K562 (cell line): ENCODE measurements around the gene KIAA0825. TPM values are rescaled to one million over a fixed set of nuclear protein-coding genes. Genes with fewer than 3 reads are reported as not detected.
A peak's percentile ranks its signal among the peaks of the same experiment; 100 is the strongest.

ENCODE experiments used
- ATAC-seq: fragments of 200-7000 bp; cut with Tn5 transposase; 3 replicates; pipeline ENCODE4 v1.9.1; 2020; ENCODE audit warnings: moderate library complexity
- BruUV-seq: library from RNA; stranded (reverse); fragments of 400-500 nt; replicated peaks from 2 replicates; lab custom pipeline; 2021; lab: Mats Ljungman, UMichigan
- CTCF ChIA-PET: fragments of 300-600 bp; formaldehyde crosslinking; extraction: SDS; loops from one replicate; lab custom pipeline; 2021; ENCODE audit warnings: low intra/inter-chr PET ratio; lab: Yijun Ruan, JAX
- POLR2A ChIA-PET: fragments of 300-600, 350-650 bp; sonication (Branson Sonifier 250); formaldehyde crosslinking; extraction: SDS; loops from one replicate; lab custom pipeline; 2021; ENCODE audit warnings: antibody characterized with exemption, inconsistent platforms; lab: Yijun Ruan, JAX
- DNase-seq, 4 experiments: peaks; one replicate each; pipeline versions ENCODE4 v3.0.0 to v3.0.0-alpha.2; 2011 to 2018; ENCODE audit warnings: low spot score in 3 of 4, mixed read lengths in 3 of 4; ENCODE audit errors: extremely low read depth in 1 of 4
- FAIRE-seq: peaks from 2 replicates; lab custom pipeline; 2011; peaks lifted over from hg19 to GRCh38; lab: Jason Lieb, UNC
- H2AFZ ChIP-seq: 2 replicates; pipeline ENCODE4 v1.6.0; 2011; ENCODE audit warnings: low read depth, low read length, control low read depth, inconsistent platforms
- H3K27ac ChIP-seq: fragments of 200-600 bp; 3 replicates; pipeline ENCODE4 v1.8.0; 2011; ENCODE audit warnings: low read depth, mild to moderate bottlenecking, control low read depth, inconsistent platforms, low read length, moderate library complexity, mixed read lengths; ENCODE audit errors: extremely low read depth
- H3K27me3 ChIP-seq, 2 experiments: fragments of 300-600 bp in 1 of 2; 2 replicates in 1 of 2; 3 replicates in 1 of 2; pipeline versions ENCODE4 v1.6.0 to v1.8.0; 2011; ENCODE audit warnings: inconsistent platforms in 2 of 2, low read length in 2 of 2, mild to moderate bottlenecking in 1 of 2, mixed read lengths in 1 of 2, moderate library complexity in 1 of 2; ENCODE audit not compliant: control insufficient read depth in 2 of 2, insufficient read depth in 2 of 2
- H3K36me3 ChIP-seq: fragments of 300-600 bp; 3 replicates; pipeline ENCODE4 v1.8.0; 2011; ENCODE audit warnings: mild to moderate bottlenecking, low read length, inconsistent platforms; ENCODE audit not compliant: control insufficient read depth, insufficient read depth
- H3K4me1 ChIP-seq, 2 experiments: fragments of 200-600 bp in 1 of 2; replicated peaks in 1 of 2; 2 replicates in 1 of 2; 3 replicates in 1 of 2; pipeline versions ENCODE4 v1.5.1 to v1.8.0; 2011; ENCODE audit warnings: inconsistent platforms in 2 of 2, low read length in 2 of 2, mild to moderate bottlenecking in 1 of 2, mixed read lengths in 1 of 2, moderate library complexity in 1 of 2; ENCODE audit not compliant: control insufficient read depth in 2 of 2, insufficient read depth in 2 of 2
- H3K4me2 ChIP-seq: 2 replicates; pipeline ENCODE4 v1.6.1; 2011; ENCODE audit warnings: low read length, control low read depth, inconsistent platforms, mixed read lengths; ENCODE audit not compliant: insufficient read depth
- H3K4me3 ChIP-seq: fragments of 200-600 bp; sonication (generic), shearing (Covaris generic); 2 replicates; pipeline ENCODE4 v1.5.1; 2016; ENCODE audit warnings: control low read depth, inconsistent platforms
- H3K79me2 ChIP-seq: fragments of 200-600 bp; 3 replicates; pipeline ENCODE4 v1.8.0; 2011; ENCODE audit warnings: low read length, inconsistent platforms; ENCODE audit not compliant: control insufficient read depth, insufficient read depth
- H3K9ac ChIP-seq, 2 experiments: 2 replicates each; pipeline versions ENCODE4 v1.6.0 to v1.6.1; 2011; ENCODE audit warnings: low read depth in 2 of 2, low read length in 2 of 2, control low read depth in 1 of 2, inconsistent platforms in 1 of 2, mild to moderate bottlenecking in 1 of 2, mixed read lengths in 1 of 2; ENCODE audit not compliant: insufficient read depth in 1 of 2
- H3K9me1 ChIP-seq: one replicate; pipeline ENCODE4 v1.6.0; 2011; ENCODE audit warnings: inconsistent platforms, mild to moderate bottlenecking, low read length, moderate library complexity; ENCODE audit not compliant: control insufficient read depth, insufficient read depth
- H3K9me3 ChIP-seq: replicated peaks from 2 replicates; pipeline ENCODE4 v1.5.1; 2011; ENCODE audit warnings: low read depth, low read length, inconsistent platforms; ENCODE audit not compliant: control insufficient read depth, insufficient read depth
- H4K20me1 ChIP-seq: replicated peaks from 2 replicates; pipeline ENCODE4 v1.6.1; 2011; ENCODE audit warnings: low read length, inconsistent platforms, mixed read lengths; ENCODE audit not compliant: control insufficient read depth, insufficient read depth
- BACH1 ChIP-seq: fragments of 200-800 bp; sonication (Bioruptor generic); IDR thresholded peaks from 2 replicates; pipeline ENCODE4 v1.6.1; 2016; ENCODE audit warnings: missing genetic modification characterization, missing compliant biosample characterization
- CBX8 ChIP-seq: fragments of 200-600 bp; sonication (generic); IDR thresholded peaks from 2 replicates; pipeline ENCODE4 v1.6.1; 2012; ENCODE audit warnings: borderline replicate concordance, mixed run types, low read depth, mild to moderate bottlenecking, moderate library complexity, mixed read lengths, low read length, control low read depth, inconsistent platforms; ENCODE audit not compliant: poor library complexity, severe bottlenecking; ENCODE audit errors: extremely low read depth
- CHD1 ChIP-seq: fragments of 200-600 bp; sonication (generic); IDR thresholded peaks from one replicate; pipeline ENCODE4 v1.6.1; 2012; ENCODE audit warnings: mild to moderate bottlenecking, moderate library complexity, low read length, inconsistent platforms
- CHD2 ChIP-seq: IDR thresholded peaks from 2 replicates; pipeline ENCODE4 v1.6.1; 2011; ENCODE audit warnings: low read depth, low read length
- ELF2 ChIP-seq: fragments of 250-450 bp; sonication (Bioruptor Pico); IDR thresholded peaks from 2 replicates; pipeline ENCODE4 v1.5.0; 2021; ENCODE audit warnings: mild to moderate bottlenecking
- NEUROD1 ChIP-seq: fragments of 150-350 bp; IDR thresholded peaks from 2 replicates; pipeline ENCODE4 v1.6.1; 2014; ENCODE audit warnings: borderline replicate concordance, low read length, low read depth; ENCODE audit not compliant: partially characterized antibody
- ZC3H8 ChIP-seq: fragments of 450-650 bp; IDR thresholded peaks from 2 replicates; pipeline ENCODE4 v1.6.1; 2017
- ZFP36 ChIP-seq: fragments of 150-350 bp; IDR thresholded peaks from 2 replicates; pipeline ENCODE4 v1.6.1; 2018; ENCODE audit warnings: low read length, low read depth; ENCODE audit not compliant: partially characterized antibody
- ZNF384 ChIP-seq: IDR thresholded peaks from 2 replicates; pipeline ENCODE4 v1.6.1; 2012; ENCODE audit warnings: low read depth, low read length, improper control_type of control experiment
- WGBS: fragments of 100-300 bp; shearing (Covaris generic); methylation state at CpG from one replicate; pipeline ENCODE4 v1.1.6; 2016; ENCODE audit warnings: low coverage, mixed read lengths; ENCODE audit not compliant: insufficient coverage; ENCODE audit errors: missing lambda C conversion rate; 5-methylcytosine and 5-hydroxymethylcytosine counted together
- in situ Hi-C: fragments of 300-500 bp; cut with MboI; formaldehyde crosslinking; loops from 4 replicates; pipeline ENCODE4 v1.15.0; 2018; ENCODE audit warnings: inconsistent platforms, mixed read lengths
- intact Hi-C: fragments of 100-400 bp; cut with micrococcal nuclease; formaldehyde crosslinking; loops from 2 replicates; pipeline ENCODE4 v1.14.2; 2022
- polyA plus RNA-seq, 8 experiments: library from polyadenylated mRNA; depleted of rRNA in 4 of 8; stranded (reverse) in 5 of 8; unstranded in 3 of 8; fragments of >200 nt; fragmentation: Nextera tagmentation in 2 of 8; fragmentation: Illumina TruSeq in 1 of 8; extraction: Ambion mirVana in 2 of 8; extraction: Trizol in 1 of 8; gene quantifications; 2 replicates each; pipeline versions ENCODE4 v1.2.1 to v1.2.3, GENCODE V29; 2011 to 2014; ENCODE audit warnings: inconsistent platforms in 1 of 8, missing spikeins in 1 of 8
- total RNA-seq, 7 experiments: library from RNA; depleted of rRNA in 6 of 7; stranded (reverse); fragments of >200 nt in 6 of 7; fragmentation: Illumina TruSeq in 2 of 7; extraction: Trizol in 2 of 7; gene quantifications; 2 replicates each; pipeline versions ENCODE4 v1.2.1 to v1.2.3, GENCODE V29; 2011 to 2021; ENCODE audit warnings: low replicate concordance in 1 of 7
- TF ChIP-seq, protein P1 (sequence below), 2 experiments: IDR thresholded peaks in 1 of 2; conservative IDR thresholded peaks in 1 of 2; 2 replicates each; pipeline ENCODE4 v1.6.1; 2016; ENCODE audit warnings: low read depth in 2 of 2, mild to moderate bottlenecking in 1 of 2, missing compliant biosample characterization in 1 of 2, missing genetic modification characterization in 1 of 2, moderate library complexity in 1 of 2
- TF ChIP-seq, protein P2 (sequence below): sonication (generic); formaldehyde crosslinking; IDR thresholded peaks from 2 replicates; pipeline ENCODE4 v1.9.0; 2022; ENCODE audit warnings: mild to moderate bottlenecking, missing genetic modification reagents

Gene KIAA0825
- total and polyA plus RNA-seq, 9 of the 15 experiments (the other 6 are each of a cell fraction or from before 2014, with no cell fraction given): 0.05 to 0.36 (median 0.16) TPM; not detected in 1

DNA sequence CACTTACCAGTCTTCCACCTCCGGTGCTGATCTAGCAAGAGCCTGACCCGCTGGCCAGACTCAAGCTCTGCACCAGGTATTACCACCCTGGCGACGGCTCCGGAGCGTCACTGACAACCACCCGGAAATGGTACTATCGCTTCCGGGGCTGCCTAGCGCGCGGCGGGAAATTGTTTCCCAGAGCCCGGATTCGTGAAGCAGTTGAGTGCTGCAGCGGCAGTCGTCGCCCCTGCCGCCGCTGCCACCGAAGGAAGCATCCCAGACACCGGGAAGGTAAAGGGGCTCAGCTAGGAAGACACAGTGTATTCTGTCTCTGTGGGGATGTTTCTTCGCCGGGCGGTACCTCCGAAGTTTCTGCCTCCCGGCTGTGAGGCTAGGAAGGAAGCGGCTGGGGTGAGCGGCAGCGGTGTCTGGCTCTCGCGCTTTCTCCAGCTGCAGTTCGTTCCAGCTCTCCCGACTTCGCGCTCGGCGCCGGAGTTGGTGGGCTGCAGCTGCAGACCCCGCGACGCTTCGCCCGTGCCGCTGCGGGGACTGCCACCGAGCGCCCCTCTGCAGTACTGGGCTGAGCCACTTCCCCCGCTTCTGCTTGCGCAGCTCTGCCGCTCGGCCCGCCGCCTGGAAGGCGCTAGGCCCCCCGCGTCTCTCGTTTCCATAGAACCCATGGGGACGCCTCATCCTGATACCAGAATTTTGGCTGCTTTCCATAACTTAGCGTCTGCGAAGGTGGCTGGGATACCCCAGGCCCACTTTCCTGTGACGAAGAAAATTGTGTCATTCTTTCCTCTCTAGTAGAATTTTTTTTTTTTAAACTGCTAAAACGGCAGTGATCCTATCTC is at the start of gene KIAA0825, which contains the start of gene SLF1 (continued):
- TF ChIP-seq BACH1: no peak
- TF ChIP-seq CBX8: no peak
- peak; percentile 62; the same call in 1 of the 2 replicates for TF ChIP-seq CHD2
- no peak for TF ChIP-seq ZC3H8
- no peak for TF ChIP-seq NEUROD1
- TF ChIP-seq ELF2 (CRISPR knock-in tag): peak; percentile 68; the same call in 1 of the 2 replicates
- peak; percentile 71 for TF ChIP-seq ZNF384

DNA sequence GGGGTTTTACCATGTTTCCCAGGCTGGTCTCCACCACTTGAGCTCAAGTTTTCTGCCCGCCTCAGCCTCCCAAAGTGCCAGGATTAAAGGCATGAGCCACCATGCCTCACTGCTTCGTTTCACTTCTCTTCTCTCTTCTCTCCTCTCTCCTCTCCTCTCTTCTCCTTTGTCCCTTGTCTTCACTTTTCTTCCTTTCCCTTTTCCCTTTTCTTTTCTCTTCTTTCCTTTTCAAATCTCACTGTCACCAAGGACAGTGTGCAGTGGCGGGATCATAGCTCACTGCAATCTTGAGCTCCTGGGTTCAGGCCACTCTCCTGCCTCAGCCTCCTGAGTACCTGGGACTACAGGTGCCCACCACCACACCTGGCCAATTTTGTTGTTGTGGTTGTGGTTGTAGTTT is 49.5 kb upstream of the KIAA0825 start:
- Histone ChIP-seq H3K9me3 (no peaks in the 10 kb centered on the region), H4K20me1 (no peaks in the 10 kb centered on the region), H3K36me3 (peaks cover 8% of the 10 kb centered on the region; the same call in 1 of the 3 replicates), H3K27me3 (no peaks in the 10 kb centered on the region), H3K27ac (no peak overlapping the region), H3K4me1 (no peaks in the 10 kb centered on the region), H3K9ac (no peak overlapping the region), H3K4me3 (no peak overlapping the region), H2AFZ (no peak overlapping the region), H3K4me2 (no peak overlapping the region), H3K79me2 (no peaks in the 10 kb centered on the region), H3K9me1 (no peaks in the 10 kb centered on the region)
- DNase-seq (no peak), FAIRE-seq (no peak), ATAC-seq (no peak)
- CTCF ChIA-PET: no interaction called here
- TF ChIP-seq ZFP36 (no peak), CHD1 (no peak)
- TF ChIP-seq, protein P1, sequence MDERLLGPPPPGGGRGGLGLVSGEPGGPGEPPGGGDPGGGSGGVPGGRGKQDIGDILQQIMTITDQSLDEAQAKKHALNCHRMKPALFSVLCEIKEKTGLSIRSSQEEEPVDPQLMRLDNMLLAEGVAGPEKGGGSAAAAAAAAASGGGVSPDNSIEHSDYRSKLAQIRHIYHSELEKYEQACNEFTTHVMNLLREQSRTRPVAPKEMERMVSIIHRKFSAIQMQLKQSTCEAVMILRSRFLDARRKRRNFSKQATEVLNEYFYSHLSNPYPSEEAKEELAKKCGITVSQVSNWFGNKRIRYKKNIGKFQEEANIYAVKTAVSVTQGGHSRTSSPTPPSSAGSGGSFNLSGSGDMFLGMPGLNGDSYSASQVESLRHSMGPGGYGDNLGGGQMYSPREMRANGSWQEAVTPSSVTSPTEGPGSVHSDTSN (CRISPR knock-in tag; IDR thresholded peaks at IDR 0.05; ENCODE audit: low read depth): no peak
- TF ChIP-seq, protein P1 (tag; conservative IDR thresholded peaks at IDR 0.05; ENCODE audit: low read depth): no peak
- TF ChIP-seq, protein P2, sequence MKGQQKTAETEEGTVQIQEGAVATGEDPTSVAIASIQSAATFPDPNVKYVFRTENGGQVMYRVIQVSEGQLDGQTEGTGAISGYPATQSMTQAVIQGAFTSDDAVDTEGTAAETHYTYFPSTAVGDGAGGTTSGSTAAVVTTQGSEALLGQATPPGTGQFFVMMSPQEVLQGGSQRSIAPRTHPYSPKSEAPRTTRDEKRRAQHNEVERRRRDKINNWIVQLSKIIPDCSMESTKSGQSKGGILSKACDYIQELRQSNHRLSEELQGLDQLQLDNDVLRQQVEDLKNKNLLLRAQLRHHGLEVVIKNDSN (CRISPR knock-in tag): no peak
- no TSS peak for BruUV-seq
- POLR2A ChIA-PET: no interaction called here
- in situ Hi-C loops: no loop called here
- intact Hi-C loops: no loop called here
- 70% methylated on average over 3 of the region's 3 CpGs for WGBS
